Hematopoietic multipotent progenitor cell (in vitro differentiated cells): Measurements from ENCODE around the gene GLE1. TPM values are rescaled to one million over a fixed set of nuclear protein-coding genes. Genes with fewer than 3 reads are reported as not detected.
"Not testable (repeated sequence)": the region's sequence is repeated elsewhere in the genome, so short reads cannot be mapped to it uniquely, and the experiment has no call there.

Experiments used
- DNase-seq, 3 donors: peaks; one replicate each; pipeline ENCODE4 v3.0.0-alpha.2; 2011 to 2015; ENCODE audit warnings: low read depth in 2 of 3, low spot score in 2 of 3
- small RNA-seq: library from RNA; depleted of rRNA; stranded (forward); fragments of <200 nt; gene quantifications from one replicate; pipeline ENCODE3, GENCODE V24; 2012
- total RNA-seq: library from RNA; depleted of rRNA; stranded (reverse); fragments of >200 nt; gene quantifications from one replicate; pipeline ENCODE4 v1.2.3, GENCODE V29; 2012

GLE1 gene
- total RNA-seq, 1 donor: 32.6 TPM

- not testable (repeated sequence) for DNase-seq
Observed at GRCh38 chr9:128586934-128587333, 82.4 kb downstream of the GLE1 start.

GRCh38 chr9:128587453-128587852 lies 82.9 kb downstream of the GLE1 start:
- DNase-seq: peak in 1 of 3 donors; percentile 6

- DNase-seq: no peak
Observed at GRCh38 chr9:128588581-128589233, 84.2 kb downstream of the GLE1 start.

Small RNA genes within 50 kb of the gene (small RNA-seq; reads per million reads assigned to genes)
- gene RNU7-171P: not detected

Other genes starting within 250 kb of the GLE1 start
- 29.4 TPM for gene GOLGA2, start 228.7 kb upstream of the GLE1 start, total RNA-seq
- 14.8 TPM for gene SWI5, start 228.4 kb upstream of the GLE1 start, total RNA-seq
- 24.2 TPM for gene TRUB2, start 182.3 kb upstream of the GLE1 start, total RNA-seq
- gene COQ4, start 181.9 kb upstream of the GLE1 start, total RNA-seq: 61.9 TPM
- 23.2 TPM for gene SLC27A4, start 164.2 kb upstream of the GLE1 start, total RNA-seq
- gene URM1, start 133.3 kb upstream of the GLE1 start, total RNA-seq: 28.5 TPM
- gene CERCAM, start 83.9 kb upstream of the GLE1 start, total RNA-seq: 29.1 TPM
- gene ODF2, start 48.7 kb upstream of the GLE1 start, total RNA-seq: 29.4 TPM
- gene SPTAN1, start 47.9 kb downstream of the GLE1 start, total RNA-seq: 140 TPM
- gene DYNC2I2, start 152.1 kb downstream of the GLE1 start, total RNA-seq: 67.6 TPM
- gene SET, start 184.5 kb downstream of the GLE1 start, total RNA-seq: 123 TPM
- gene PKN3, start 197.8 kb downstream of the GLE1 start, total RNA-seq: 22.4 TPM
- 73.0 TPM for gene ZDHHC12, start 219.4 kb downstream of the GLE1 start, total RNA-seq